DMS153 treated with DMSO at 0.1 percent for 48 hours (cell line): ENCODE measurements around the gene EMC9.
A peak's percentile ranks its signal among the peaks of the same experiment; 100 is the strongest.
"Not testable (repeated sequence)": the region's sequence is repeated elsewhere in the genome, so short reads cannot be mapped to it uniquely, and the experiment has no call there.

Experiments used
- DNase-seq: peaks from one replicate; lab custom pipeline; 2025; ENCODE audit not compliant: unreplicated experiment; lab: John Stamatoyannopoulos, UW

EMC9 gene

GRCh38 chr14:24110523-24110922 is 30.9 kb downstream of the EMC9 start:
- DNase-seq: no peak

GRCh38 chr14:24110060-24110459 is 31.3 kb downstream of the EMC9 start:
- DNase-seq: no peak

DNA sequence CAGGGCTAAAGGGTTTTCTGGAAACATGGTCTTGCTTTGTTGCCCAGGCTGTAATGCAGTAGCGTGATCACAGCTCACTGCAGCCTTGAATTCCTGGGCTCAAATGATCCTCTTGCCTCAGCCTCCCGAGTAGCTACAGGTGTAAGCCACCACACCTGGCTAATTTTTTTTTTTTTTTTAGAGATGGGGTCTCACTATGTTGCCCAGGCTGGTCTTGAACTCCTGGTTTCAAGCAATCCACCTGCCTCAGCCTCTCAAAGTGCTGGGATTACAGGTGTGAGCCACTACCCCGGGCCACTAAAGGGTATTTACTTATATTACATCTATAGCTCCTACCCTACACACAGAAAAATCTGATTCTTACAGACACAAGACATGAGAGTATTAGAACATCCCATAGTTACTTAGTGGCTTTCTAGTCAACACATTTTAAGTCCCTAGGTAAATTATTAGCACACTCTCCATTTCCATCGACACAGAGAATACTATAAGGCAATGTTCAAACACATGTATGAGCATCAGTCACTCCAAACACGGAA is 33.0 kb downstream of the EMC9 start:
- no peak for DNase-seq

GRCh38 chr14:24106672-24107271 is 34.6 kb downstream of the EMC9 start:
- DNase-seq: no peak

DNA sequence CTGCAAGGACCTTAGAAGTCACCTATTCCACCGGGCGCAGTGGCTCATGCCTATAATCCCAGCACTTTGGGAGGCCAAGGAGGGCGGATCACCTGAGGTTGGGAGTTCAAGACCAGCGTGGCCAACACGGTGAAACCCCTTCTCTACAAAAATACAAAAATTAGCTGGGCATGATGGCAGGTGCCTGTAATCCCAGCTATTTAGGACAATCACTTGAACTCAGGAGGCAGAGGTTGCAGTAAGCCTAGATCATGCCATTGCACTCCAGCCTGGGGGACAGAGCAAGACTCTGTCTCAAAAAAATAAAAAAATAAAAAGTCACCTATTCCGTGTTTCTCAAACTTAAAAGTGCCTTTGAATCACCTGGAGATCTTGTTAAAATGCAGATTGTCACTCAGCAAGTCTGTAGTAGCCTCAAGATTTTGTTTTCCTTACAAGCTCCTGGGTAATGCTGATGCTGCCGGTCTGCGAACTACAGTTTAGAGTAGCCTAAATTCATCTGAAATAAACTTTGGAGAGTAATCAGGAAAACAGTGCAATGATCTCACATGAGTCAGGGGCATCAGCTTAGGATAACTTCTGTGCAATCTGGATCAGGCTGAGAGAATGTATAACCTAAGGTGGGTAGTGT is 35.7 kb downstream of the EMC9 start:
- DNase-seq: not testable (repeated sequence)

GRCh38 chr14:24103451-24103850 is 37.9 kb downstream of the EMC9 start:
- no peak for DNase-seq

GRCh38 chr14:24102357-24103048 is 38.9 kb downstream of the EMC9 start:
- DNase-seq: no peak

DNA sequence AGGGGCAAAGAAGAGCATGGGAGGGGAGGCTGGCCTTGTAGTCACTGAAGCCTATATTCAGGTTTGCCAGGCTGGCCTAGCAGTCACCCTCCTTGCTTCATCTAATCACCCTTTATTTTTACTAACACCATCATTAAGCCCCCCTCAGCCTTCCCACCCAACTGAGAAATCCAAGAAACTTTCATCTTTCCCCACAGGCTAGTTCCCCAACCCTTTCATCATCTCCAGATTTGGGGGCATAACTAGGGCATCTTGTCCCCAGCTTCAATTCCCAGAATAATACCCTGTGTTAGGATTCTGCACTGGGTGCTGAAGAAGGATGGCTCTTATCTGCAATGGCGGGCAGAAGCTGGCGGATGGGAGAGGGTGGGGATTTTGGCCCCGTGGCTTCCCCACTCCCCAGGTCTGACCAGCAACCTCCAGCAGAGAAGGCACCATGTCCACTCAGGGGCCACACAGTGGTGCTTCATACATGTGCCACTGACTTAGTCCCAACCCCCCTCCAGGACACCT is 40.4 kb downstream of the EMC9 start:
- no peak for DNase-seq

DNA sequence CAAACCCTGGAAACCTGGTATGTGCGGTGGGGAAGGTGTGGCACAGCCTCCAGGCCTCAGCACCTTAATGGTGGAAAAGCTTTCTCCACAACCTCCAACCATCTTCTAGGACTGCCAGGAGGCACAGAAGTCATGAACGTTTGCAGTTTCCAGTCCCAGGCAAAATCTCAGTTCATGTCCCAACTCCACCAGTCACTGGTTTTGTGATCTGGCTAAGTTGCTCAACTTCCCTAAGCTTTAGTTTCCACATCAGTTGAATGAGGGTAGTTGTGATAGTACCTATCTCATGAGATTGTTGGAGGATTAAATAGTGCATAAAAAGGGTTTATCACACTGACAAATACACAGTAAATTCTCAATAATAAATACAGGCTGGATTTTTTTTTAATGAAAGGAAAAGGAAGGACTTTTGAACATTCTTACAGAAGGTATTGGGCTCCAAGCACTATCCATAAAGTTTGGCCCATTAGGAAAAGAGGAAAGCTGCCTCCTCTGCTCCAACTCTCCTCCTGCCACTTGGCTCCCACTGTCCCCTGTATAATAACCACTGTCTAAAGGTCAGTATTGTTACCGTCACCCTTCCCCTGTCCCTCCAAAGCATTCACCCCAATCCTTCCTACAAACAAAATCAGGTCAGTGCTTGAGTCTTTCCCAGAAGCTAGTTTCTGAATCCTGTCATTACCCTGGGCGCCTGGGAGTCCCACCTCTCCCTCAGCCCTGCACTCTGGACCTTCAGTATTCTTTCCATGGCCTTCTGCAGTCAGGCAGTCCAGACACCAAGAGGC is 41.0 kb downstream of the EMC9 start:
- DNase-seq: no peak

DNA sequence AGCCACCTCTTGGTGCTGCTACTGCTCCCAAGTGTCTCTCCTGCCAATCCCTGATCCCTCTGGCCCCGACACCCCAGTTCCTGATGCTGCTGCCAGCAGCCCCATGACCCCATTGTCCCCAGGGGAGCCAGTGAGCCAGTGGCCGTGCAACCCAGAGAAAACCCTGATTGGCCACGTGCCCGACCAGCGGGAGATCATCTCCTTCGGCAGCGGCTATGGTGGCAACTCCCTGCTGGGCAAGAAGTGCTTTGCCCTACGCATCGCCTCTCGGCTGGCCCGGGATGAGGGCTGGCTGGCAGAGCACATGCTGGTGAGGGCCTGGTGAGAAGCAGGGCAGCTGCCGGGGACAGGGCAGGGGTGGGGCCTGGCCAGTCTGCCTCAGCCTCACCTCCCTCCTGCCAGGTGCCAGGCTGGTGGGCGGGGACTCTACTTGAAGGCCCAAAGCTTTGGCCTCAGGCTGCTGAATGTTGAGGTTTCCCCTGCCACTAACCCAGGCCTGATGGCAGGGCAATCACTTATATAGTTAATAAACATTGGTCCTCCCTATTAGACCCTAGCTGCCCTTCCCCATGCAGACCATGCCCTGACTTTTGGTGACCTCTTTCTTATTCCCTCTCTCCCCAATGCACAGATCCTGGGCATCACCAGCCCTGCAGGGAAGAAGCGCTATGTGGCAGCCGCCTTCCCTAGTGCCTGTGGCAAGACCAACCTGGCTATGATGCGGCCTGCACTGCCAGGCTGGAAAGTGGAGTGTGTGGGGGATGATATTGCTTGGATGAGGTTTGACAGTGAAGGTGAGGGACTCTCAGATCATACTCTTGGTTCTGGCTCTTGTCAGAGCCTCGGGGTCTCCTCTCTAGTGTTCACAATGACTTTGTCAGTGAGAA is 42.2 kb downstream of the EMC9 start:
- DNase-seq: peak; percentile 8

DNA sequence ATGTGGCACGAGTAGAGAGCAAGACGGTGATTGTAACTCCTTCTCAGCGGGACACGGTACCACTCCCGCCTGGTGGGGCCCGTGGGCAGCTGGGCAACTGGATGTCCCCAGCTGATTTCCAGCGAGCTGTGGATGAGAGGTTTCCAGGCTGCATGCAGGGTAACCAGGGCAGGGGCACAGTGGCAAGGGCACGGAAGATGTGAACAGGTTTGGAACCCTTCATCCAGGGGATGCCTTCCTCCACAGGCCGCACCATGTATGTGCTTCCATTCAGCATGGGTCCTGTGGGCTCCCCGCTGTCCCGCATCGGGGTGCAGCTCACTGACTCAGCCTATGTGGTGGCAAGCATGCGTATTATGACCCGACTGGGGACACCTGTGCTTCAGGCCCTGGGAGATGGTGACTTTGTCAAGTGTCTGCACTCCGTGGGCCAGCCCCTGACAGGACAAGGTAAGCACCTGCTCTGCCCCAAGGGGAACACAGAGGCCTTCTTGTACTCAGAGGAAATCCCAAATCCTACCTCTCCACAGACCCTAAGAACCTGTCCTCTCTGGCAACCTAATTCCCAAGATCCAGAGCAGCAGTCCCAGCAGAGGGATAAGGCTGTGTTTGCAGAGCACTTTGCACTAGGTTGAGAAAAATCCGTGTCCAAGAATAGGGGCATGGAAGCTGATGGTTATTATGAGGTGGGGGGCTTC is 43.0 kb downstream of the EMC9 start:
- DNase-seq: no peak

DNA sequence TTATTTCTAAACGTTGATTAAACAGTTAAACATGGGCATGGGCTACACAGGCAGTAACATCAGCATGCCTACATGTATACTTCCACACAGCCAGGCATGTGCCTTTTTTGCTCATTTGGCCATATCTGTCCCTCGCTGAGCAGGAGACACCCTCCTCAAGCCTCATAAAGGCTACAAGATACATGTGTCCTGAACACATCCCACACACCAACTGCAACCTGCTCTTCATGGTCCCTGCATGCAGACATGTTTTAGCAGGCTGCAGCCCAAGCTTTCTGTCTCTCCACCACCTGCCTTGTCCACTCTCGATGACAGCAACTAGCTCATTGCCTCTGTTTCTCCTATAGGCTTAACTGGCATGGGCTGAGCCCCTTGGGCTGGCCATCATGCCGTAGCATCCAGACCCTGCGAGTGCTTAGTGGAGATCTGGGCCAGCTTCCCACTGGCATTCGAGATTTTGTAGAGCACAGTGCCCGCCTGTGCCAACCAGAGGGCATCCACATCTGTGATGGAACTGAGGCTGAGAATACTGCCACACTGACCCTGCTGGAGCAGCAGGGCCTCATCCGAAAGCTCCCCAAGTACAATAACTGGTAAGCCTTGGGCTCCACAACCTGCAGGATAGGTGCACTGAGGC is 44.7 kb downstream of the EMC9 start:
- DNase-seq: no peak

- DNase-seq: no peak
Measured at GRCh38 chr14:24095271-24096068, 45.9 kb downstream of the EMC9 start.

GRCh38 chr14:24094841-24095270 is 46.5 kb downstream of the EMC9 start:
- DNase-seq: no peak

- peak; percentile 84 for DNase-seq
Measured at GRCh38 chr14:24093901-24094840, 47.2 kb downstream of the EMC9 start, which contains the start of gene PCK2. TSS of gene PCK2 (plus strand) at chr14:24094311. CDS start at chr14:24094406, 95 bp downstream.

DNA sequence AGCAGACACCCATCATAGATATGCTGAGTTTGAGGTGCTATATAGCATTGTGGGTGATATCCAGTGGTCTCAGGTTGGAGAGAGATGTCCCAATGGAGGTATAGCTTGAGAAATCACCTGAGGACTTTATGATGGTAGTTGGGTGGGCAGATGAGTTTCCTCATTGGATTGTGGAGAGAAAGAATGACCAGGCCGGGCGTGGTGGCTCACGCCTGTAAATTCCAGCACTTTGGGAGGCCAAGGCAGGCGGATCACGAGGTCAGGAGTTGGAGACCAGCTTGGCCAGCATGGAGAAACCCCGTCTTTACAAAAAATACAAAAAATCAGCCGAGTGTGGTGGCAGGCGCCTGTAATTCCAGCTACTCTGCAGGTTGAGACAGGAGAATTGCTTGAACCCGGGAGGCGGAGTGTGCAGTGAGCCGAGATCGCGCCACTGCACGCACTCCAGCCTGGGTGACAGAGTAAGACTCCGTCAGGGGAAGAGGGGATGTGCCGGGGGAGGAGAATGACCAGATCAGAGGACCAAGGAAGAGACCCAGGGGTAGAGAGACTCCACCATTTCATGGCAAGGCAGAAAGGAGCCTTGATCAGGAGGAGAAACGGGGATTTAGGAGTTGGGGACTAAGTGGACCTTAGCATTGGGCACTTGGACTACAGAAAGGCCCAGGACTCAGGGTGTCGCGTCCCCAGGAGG is 48.0 kb downstream of the EMC9 start:
- no peak for DNase-seq
